NB4 (cell line): Measurements from ENCODE around the gene MINDY4.

ENCODE experiments used
- CTCF ChIP-seq: IDR thresholded peaks from one replicate; pipeline ENCODE4 v1.5.1; 2012; ENCODE audit warnings: low read depth, low read length
- MAX ChIP-seq: IDR thresholded peaks from 2 replicates; pipeline ENCODE4 v1.6.1; 2011; ENCODE audit warnings: low read depth, low read length

DNA sequence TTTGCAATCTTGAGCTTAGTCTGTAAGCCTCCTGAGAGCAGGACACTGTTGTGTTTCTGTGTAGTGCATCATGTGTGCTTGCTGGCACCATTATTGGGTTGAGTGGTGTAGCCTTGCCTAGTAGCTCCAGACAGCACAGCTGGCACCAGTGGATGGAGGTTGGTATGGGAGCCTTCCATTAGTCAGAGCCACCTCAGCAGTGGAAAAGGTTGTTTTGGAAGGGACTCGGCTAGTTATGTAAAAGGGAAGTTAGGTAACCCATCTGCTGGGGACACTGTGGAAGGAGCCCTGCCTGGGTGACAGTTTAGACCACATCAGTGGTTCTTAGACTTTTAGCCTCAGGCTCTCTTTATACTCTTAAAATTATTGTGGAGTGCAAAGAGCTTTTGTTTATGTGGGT is 16.3 kb downstream of the MINDY4 start:
- no peak for TF ChIP-seq CTCF
- no peak for TF ChIP-seq MAX
